Ishikawa (cell line): ENCODE results near the gene ANO8.

Experiments
- CEBPB ChIP-seq: IDR thresholded peaks from 2 replicates; pipeline ENCODE4 v1.6.1; 2012
- CREB1 ChIP-seq: IDR thresholded peaks from 2 replicates; pipeline ENCODE4 v1.6.1; 2012; ENCODE audit warnings: low read depth
- EGR1 ChIP-seq: IDR thresholded peaks from 2 replicates; pipeline ENCODE4 v1.6.1; 2012
- EP300 ChIP-seq: IDR thresholded peaks from 2 replicates; pipeline ENCODE4 v1.6.1; 2012; ENCODE audit warnings: borderline replicate concordance
- FOXM1 ChIP-seq: IDR thresholded peaks from 2 replicates; pipeline ENCODE4 v1.6.1; 2012; ENCODE audit warnings: low read depth, borderline replicate concordance
- MAX ChIP-seq: IDR thresholded peaks from 2 replicates; pipeline ENCODE4 v1.6.1; 2012
- NFIC ChIP-seq: IDR thresholded peaks from 2 replicates; pipeline ENCODE4 v1.6.1; 2012
- RAD21 ChIP-seq: IDR thresholded peaks from 2 replicates; pipeline ENCODE4 v1.6.1; 2012; ENCODE audit warnings: low read depth
- REST ChIP-seq: IDR thresholded peaks from 2 replicates; pipeline ENCODE4 v1.6.1; 2012; ENCODE audit warnings: low read depth, mild to moderate bottlenecking
- TAF1 ChIP-seq: IDR thresholded peaks from 2 replicates; pipeline ENCODE4 v1.6.1; 2012; ENCODE audit warnings: low read depth, mild to moderate bottlenecking
- TCF12 ChIP-seq: IDR thresholded peaks from 2 replicates; pipeline ENCODE4 v1.6.1; 2012; ENCODE audit warnings: low read depth
- TEAD4 ChIP-seq: IDR thresholded peaks from 2 replicates; pipeline ENCODE4 v1.6.1; 2012
- USF1 ChIP-seq: IDR thresholded peaks from 2 replicates; pipeline ENCODE4 v1.6.1; 2012
- YY1 ChIP-seq: IDR thresholded peaks from 2 replicates; pipeline ENCODE4 v1.6.1; 2012; ENCODE audit warnings: low read depth
- ZBTB7A ChIP-seq: IDR thresholded peaks from 2 replicates; pipeline ENCODE4 v1.6.1; 2012; ENCODE audit warnings: low read depth

Gene ANO8

GRCh38 chr19:17303167-17303939, 31.3 kb downstream of the ANO8 start, which contains the start of gene ABHD8:
Gene ABHD8, minus strand, starts transcription at chr19:17303425. Its CDS starts 1,809 bp downstream, at chr19:17301616.
- TF ChIP-seq CEBPB (no peak), TEAD4 (no peak), RAD21 (no peak), CREB1 (no peak), TAF1 (no peak), MAX (peak; percentile 47; the same call in 1 of the 2 replicates), EP300 (no peak), TCF12 (no peak), NFIC (no peak), REST (no peak), USF1 (peak; percentile 87), ZBTB7A (peak; percentile 35)

DNA sequence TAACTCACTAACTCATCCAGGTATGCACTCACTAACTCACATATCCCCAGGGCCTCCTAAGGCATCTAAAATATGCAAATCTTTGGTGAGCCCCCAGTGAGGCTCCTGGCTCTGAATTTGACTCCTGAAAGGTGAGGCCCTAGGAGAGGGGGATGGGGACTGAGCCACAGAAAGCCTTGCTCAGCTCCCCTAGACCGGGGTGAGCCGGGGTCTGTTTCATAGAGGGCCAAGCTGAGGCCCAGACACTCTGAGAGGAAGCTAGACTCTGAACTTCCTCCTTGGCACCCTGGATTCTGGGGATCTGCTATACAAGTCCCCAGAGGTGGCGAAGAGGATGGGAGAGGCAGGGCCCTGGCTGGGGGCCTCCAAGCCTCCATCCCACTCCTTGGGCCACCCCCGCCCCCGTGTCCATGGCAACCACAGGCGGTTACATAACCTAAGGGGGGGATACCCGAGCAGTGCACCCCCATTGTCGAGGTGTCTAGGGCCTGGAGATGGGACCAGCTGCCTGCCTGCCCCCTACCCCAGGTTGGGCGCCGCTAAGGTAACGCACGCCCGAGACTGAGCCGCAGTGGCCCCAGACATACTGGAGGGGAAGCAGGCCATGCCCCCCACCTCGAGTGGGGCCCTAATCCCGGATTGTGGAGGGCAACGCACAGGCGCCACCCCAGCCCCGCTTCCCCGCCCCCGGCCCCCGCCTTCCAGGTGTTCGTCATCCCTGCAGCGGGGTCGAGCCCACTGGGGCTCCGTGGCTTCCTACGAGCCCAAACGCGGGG, 32.1 kb downstream of the ANO8 start:
- TF ChIP-seq EP300 = no peak
- no peak for TF ChIP-seq TAF1

DNA sequence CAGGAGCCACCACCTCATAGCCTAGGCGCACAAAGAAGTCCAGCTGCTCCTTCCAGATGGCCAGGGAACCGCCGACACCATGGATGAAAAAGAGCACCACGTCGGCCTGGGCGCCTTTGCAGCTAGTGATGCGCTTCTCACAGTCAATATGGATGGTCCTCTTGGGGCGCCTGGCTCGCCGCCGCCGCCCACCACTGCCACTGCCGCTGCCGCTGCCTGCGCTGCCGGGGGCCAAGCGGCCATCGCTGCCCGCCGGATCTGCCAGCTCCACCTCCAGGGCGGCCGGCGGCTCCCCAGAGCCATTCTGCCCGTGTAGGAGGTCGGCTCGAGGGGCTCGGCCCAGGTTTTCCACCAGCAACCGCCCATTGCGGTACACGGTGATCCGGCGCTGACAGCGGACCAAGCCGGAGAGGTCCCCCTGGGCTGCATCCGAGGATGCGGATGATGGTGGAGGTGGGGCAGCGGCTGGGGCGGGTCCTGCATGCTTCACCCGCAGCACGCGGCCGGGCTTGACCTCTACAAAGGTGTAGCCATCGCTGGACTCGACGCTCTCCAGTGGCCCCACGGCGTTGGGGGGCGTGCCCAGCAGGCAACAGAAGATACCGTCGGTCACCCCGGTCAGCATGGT, 33.5 kb downstream of the ANO8 start:
- TF ChIP-seq TEAD4 = no peak
- no peak for TF ChIP-seq RAD21
- TF ChIP-seq REST = no peak
- TF ChIP-seq YY1 = no peak
- TF ChIP-seq CREB1 = no peak
- no peak for TF ChIP-seq CEBPB
- no peak for TF ChIP-seq USF1
- no peak for TF ChIP-seq FOXM1
- TF ChIP-seq NFIC = no peak
- TF ChIP-seq TAF1 = no peak
- TF ChIP-seq EGR1 = no peak

- no peak for TF ChIP-seq FOXM1
- TF ChIP-seq RAD21 = no peak
- TF ChIP-seq TAF1 = no peak
Measured at GRCh38 chr19:17296976-17297375, 37.7 kb downstream of the ANO8 start.

- TF ChIP-seq MAX = no peak
- TF ChIP-seq REST = no peak
- no peak for TF ChIP-seq RAD21
- TF ChIP-seq USF1 = no peak
- no peak for TF ChIP-seq TAF1
- no peak for TF ChIP-seq EGR1
- TF ChIP-seq CEBPB = no peak
- no peak for TF ChIP-seq CREB1
- TF ChIP-seq EP300 = no peak
- no peak for TF ChIP-seq TEAD4
- no peak for TF ChIP-seq TCF12
- no peak for TF ChIP-seq YY1
- no peak for TF ChIP-seq NFIC
- TF ChIP-seq ZBTB7A = no peak
- no peak for TF ChIP-seq FOXM1
Measured at GRCh38 chr19:17296273-17296672, 38.4 kb downstream of the ANO8 start.
